Left kidney (tissue), 2 donors: Measurements from ENCODE around the gene ACSF2. TPM values are rescaled to one million over a fixed set of nuclear protein-coding genes. Genes with fewer than 3 reads are reported as not detected.

ENCODE experiments used
- DNase-seq: peaks from one replicate; pipeline ENCODE4 v3.0.0-alpha.2; 2013
- polyA plus RNA-seq: library from polyadenylated mRNA; unstranded; fragments of 120-200 nt; gene quantifications from one replicate; pipeline ENCODE4 v1.2.1, GENCODE V29; 2013; ENCODE audit not compliant: insufficient read length

ACSF2 gene
- polyA plus RNA-seq, 1 donor = 122 TPM

GRCh38 chr17:50476545-50477315 lies 50.7 kb downstream of the ACSF2 start:
- DNase-seq = no peak

DNA sequence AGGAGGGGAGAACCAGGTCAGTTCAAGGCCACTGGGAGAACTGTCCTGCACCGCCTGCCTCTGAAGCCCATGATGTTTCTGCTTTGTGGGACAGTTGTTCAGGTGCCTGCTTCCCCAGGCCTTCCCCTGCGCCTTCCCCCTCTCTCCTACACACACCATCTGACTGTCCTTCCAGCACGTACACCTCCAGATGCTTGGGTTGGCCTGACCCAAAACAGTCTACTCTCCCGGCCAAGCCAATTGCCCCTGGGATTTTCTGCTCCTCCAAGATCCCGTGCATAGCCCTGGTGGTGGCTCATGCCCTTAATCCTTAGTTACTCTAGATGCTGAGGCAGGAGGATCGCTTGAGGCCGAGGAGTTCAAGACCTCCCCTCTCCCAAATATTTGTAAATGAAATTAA lies 52.0 kb downstream of the ACSF2 start:
- DNase-seq = no peak

GRCh38 chr17:50478391-50479381 lies 52.7 kb downstream of the ACSF2 start, which contains the start of gene RSAD1:
Gene RSAD1 (plus strand): TSS chr17:50478860. CDS start chr17:50478885, 25 bp downstream.
- peak; percentile 85 for DNase-seq

- DNase-seq = peak; percentile 71
These were observed 53.6 kb downstream of the ACSF2 start for GRCh38 chr17:50479522-50480141.

GRCh38 chr17:50480142-50480764 lies 54.2 kb downstream of the ACSF2 start:
- no peak for DNase-seq

DNA sequence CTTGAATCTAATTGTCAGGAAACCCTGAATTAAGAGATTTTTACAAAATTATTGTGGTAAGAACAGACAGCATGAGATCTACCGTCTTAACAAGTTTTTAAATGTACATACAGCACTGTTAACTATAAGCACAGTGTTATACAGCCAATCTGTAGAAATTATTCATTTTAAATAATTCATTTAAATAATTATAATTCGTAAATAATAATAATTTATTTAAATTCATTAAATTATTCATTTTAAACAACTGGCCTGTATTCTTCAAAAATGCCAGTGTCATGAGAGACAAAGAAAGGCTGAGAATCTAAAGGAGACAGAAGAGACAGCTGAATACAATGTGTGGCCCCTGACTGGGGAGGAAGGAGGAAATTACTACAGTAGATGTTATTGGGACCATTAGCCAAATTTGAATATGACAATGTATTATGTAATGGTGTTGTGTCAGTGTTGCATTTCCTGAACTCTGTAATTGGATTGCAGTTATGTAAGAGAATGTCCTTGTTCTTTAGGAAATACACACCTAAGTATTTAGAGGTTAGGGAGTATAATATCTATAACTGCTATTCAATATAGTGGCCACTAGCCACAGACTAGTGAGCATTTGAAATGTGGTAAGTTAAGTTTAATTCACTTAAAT lies 55.0 kb downstream of the ACSF2 start:
- DNase-seq = no peak

DNA sequence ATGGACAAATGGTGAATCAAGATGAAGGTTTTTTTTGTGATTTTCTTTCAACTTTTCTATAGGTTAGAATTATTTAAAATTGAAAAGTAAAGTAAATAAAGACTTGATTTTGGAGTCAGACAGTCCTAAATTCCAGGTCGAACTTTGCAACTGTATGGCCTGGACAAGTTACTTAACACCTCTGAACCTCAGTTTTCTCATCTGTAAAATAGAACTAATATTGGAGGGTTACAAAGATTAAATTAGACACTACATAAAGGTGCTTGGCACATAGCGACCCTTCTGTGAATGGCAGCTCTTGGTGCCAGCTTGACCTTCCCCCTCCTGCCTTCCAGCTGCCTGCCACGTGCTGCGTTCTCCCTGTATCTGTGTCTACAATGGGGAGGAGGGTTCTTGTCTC lies 55.6 kb downstream of the ACSF2 start:
- DNase-seq = no peak

GRCh38 chr17:50482110-50482509 lies 56.1 kb downstream of the ACSF2 start:
- no peak for DNase-seq

GRCh38 chr17:50482516-50482915 lies 56.5 kb downstream of the ACSF2 start:
- DNase-seq = peak; percentile 85

- no peak for DNase-seq
These were observed 57.2 kb downstream of the ACSF2 start for GRCh38 chr17:50483266-50483665.

DNA sequence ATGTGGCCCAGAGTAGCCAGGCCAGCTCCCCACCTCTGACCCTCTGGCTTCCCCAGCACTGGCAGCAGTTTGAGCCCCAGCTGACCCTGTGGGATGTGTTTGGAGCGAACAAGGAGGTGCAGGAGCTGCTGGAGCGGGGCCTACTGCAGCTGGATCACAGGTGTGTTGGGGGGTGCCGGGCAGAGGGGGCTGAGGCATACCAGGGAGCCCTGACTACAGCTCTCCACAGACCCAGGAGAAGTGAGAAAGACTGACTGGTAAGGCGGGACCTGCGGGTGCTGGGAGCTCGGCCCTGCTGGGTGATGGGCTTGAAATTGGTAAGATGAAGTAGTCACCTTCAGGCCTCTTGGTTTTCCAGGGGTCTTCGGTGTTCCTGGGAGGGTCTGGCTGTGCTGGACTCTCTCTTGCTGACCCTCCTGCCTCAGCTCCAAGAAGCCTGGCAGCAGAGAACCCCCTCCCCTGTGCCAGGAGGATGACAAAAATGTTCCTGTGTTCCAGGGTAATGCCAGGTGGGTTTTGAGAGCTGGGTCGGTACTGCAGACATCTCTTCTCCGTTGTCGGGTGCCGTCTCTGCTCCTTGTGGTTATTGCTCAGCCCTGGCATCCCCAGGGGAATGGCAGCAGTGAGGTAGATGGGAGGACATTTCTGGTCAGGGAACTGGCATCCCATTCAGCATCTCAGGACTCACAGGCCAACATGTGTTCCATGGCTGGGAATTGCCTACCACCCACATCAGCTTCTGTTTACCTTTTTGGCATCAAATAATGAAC lies 58.6 kb downstream of the ACSF2 start:
- DNase-seq = no peak

DNA sequence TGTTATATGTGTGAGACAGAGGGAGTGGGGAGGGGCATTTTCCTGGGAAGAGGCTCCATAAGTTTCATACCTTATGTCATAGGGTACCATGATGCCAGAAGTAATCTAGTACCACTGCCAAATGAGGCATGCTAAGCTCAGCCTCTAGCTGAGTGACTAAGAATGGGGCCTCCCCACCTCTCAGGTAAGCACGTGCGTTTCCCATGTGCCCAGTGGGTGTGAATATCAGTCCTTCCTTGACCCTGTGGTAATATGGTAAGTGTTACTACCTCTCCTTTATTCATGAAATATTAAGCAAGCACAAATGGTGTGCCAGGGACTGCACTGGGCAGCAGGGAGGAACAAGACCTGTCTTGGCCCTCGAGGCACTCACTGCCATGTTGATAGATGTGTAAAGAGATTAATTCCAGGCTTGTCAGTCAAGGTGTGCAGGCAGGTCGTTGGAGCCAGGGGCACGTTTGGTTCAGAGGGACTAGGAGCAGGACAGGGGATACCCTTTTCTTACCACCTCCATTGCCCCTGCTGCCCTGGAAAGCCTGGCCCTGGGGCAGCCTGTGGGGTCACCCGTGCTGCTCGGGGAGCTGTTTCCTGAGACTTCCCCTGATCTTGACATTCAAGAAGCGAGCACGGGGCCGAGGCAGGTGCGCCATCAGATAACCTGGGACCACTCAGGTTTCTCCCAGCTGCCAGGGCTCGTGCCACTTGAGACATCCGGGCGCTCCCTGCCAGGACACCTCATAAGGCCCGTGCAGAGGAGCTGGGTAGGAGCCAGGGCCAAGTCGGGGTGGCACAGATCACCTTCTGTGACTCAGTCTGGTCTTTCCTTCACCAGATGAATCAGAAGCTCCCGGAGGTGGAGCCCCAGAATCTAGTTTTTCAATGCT lies 61.4 kb downstream of the ACSF2 start:
- DNase-seq = no peak

DNA sequence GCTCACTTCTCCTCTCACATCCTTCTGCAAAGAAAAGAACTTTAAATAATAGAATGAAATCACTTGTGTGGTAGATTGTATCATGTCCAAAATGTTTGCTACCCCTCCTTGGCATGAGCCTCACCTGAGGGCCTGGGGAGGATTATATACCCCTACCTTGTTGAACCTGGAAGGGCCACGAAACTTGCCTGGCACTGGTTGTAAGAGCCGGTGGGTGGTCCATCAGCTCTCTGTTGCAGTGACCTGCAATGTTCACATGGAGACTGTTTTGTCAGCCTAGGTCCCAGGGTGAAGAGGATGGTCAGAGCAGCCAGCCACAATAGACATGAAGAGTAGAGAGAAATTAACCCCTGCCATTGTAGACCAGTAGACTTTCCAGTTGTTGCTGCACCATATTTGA lies 62.9 kb downstream of the ACSF2 start:
- no peak for DNase-seq

GRCh38 chr17:50491505-50491904 lies 65.5 kb downstream of the ACSF2 start:
- DNase-seq = no peak

DNA sequence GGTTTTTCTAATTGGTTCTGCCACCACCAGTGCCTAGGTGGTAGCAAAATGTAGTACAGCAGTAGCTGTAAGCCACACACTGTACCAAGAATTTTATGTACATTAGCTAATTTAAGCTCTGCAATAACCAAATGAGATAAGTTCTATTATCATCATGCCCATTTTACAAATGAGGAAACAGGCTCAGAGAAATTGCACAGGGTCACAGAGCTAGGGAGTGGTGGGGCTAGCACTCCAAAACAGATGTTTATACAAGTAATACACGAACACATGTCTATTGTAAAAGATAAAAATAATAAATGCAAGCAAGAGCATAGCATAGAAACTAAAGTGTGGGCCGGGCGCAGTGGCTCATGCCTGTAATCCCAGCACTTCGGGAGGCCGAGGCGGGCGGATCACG lies 66.2 kb downstream of the ACSF2 start:
- DNase-seq = no peak

- DNase-seq = no peak
These were observed 67.7 kb downstream of the ACSF2 start for GRCh38 chr17:50493744-50494143.

GRCh38 chr17:50495217-50495823 lies 69.3 kb downstream of the ACSF2 start:
- no peak for DNase-seq

DNA sequence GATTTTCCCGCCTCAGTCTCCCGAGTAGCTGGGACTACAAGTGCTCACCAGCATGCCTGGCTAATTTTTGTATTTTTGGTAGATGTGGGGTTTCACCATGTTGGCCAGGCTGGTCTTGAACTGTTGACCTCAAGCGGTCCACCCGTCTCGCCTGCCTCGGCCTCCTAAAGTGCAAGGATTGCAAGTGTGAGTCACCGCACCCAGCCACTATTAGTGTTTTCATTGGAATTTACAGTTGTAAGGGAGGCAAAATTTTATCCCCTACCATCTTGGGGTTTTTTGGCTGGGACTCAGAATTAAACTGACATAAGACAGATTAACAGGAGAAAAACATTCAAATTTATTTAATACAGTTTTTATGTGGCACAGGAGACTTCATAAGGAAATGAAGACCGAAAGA lies 69.9 kb downstream of the ACSF2 start:
- no peak for DNase-seq
